SK-N-SH (cell line): Measurements from ENCODE around the gene SPG11. TPM values are rescaled to one million over a fixed set of nuclear protein-coding genes. Genes with fewer than 3 reads are reported as not detected.
A peak's percentile ranks its signal among the peaks of the same experiment; 100 is the strongest.

Source experiments
- EZH2phosphoT487 ChIP-seq: fragments of 200-600 bp; sonication (generic); IDR thresholded peaks from 2 replicates; pipeline ENCODE4 v1.6.1; 2017; ENCODE audit warnings: low read depth, mixed run types, mild to moderate bottlenecking, antibody characterized with exemption, moderate library complexity, borderline replicate concordance
- FOXM1 ChIP-seq: IDR thresholded peaks from 2 replicates; pipeline ENCODE4 v1.4.0; 2012; ENCODE audit warnings: low read depth, mild to moderate bottlenecking
- GABPA ChIP-seq: IDR thresholded peaks from 2 replicates; pipeline ENCODE4 v1.4.0; 2012; ENCODE audit warnings: low read depth, mild to moderate bottlenecking
- GATA2 ChIP-seq: sonication (generic); formaldehyde crosslinking; IDR thresholded peaks from 2 replicates; pipeline ENCODE4 v1.5.0; 2020; ENCODE audit warnings: mild to moderate bottlenecking, missing genetic modification reagents
- MXI1 ChIP-seq: IDR thresholded peaks from 2 replicates; pipeline ENCODE4 v1.6.1; 2012; ENCODE audit warnings: mild to moderate bottlenecking, low read depth, low read length, improper control_type of control experiment
- POLR2AphosphoS5 ChIP-seq: IDR thresholded peaks from 2 replicates; pipeline ENCODE4 v1.6.1; 2012; ENCODE audit warnings: low read depth, low read length
- TCF12 ChIP-seq: IDR thresholded peaks from 2 replicates; pipeline ENCODE4 v1.4.0; 2012
- TEAD4 ChIP-seq: IDR thresholded peaks from 2 replicates; pipeline ENCODE4 v1.4.0; 2012; ENCODE audit warnings: mild to moderate bottlenecking, borderline replicate concordance; ENCODE audit not compliant: insufficient read depth
- YY1 ChIP-seq: IDR thresholded peaks from 2 replicates; pipeline ENCODE4 v1.4.0; 2012; ENCODE audit warnings: low read depth, mild to moderate bottlenecking
- polyA plus RNA-seq, 3 experiments: library from polyadenylated mRNA; depleted of rRNA; stranded (reverse); fragments of >200 nt; gene quantifications; 2 replicates each; pipeline ENCODE4 v1.2.3, GENCODE V29; 2012
- TF ChIP-seq, protein P1 (sequence below): IDR thresholded peaks from 2 replicates; pipeline ENCODE4 v1.4.0; 2012; ENCODE audit warnings: low read depth
- TF ChIP-seq, protein P2 (sequence below): fragments of 150-350 bp; IDR thresholded peaks from 2 replicates; pipeline ENCODE4 v1.6.1; 2016; ENCODE audit warnings: mild to moderate bottlenecking, low read depth, low read length
- TF ChIP-seq, protein P3 (sequence below): IDR thresholded peaks from 2 replicates; pipeline ENCODE4 v1.4.0; 2012; ENCODE audit warnings: low read depth, borderline replicate concordance
- TF ChIP-seq, protein P4 (sequence below): fragments of 150-350 bp; IDR thresholded peaks from 2 replicates; pipeline ENCODE4 v1.6.1; 2017; ENCODE audit warnings: antibody characterized with exemption, low read length, low read depth, borderline replicate concordance
- TF ChIP-seq, protein P5 (sequence below): IDR thresholded peaks from 2 replicates; pipeline ENCODE4 v1.4.0; 2012; ENCODE audit warnings: low read depth, borderline replicate concordance

SPG11 gene
- polyA plus RNA-seq, 1 of the 3 experiments (the other 2 are of a cell fraction) = 36.3 TPM

DNA sequence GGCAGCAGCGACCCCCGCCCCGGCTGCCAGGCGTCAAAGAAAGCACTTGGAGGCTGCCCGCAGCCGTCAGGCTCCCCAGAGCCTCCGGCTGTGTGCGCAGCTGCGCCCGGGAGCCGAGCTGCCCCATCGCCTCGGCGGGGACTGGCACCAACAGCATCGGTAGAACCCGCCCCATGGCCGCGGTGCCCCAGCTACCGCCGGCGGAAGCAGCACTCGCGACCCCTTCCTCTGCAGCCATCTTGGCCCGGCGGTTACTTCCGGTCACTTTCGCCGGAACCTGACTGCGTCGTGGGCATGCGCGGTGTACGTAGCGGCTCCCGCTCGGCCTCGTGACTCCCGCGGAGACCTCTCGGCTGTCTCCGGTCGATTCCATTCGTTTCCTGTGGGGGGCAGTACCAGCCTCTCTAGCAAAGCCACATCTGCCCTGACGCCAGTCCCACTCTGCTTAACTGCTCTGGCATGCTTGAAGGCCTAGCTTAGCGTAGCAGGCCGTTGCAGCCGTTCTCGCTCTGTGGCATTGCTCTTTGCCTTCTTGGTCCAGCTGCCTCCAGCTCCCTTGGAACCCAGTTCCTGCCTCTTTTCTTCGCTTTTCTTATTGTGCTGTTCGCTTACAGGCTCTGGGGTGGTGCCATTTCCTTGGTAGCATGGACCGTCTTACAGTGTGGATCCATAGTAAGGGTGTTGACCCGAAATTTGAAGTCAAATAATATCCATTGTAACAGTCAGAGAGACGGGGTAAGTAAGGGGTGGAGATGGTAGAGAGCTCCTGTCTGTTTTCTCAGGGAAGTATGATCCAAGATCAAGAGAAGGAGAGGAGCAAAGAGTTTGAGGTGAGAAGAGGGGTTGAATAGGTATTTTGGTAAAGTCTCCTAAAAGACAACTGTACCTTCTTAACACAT is at the start of gene SPG11 (continued):
- TF ChIP-seq, protein P1, sequence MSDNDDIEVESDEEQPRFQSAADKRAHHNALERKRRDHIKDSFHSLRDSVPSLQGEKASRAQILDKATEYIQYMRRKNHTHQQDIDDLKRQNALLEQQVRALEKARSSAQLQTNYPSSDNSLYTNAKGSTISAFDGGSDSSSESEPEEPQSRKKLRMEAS = peak; percentile 92
- peak; percentile 93 for TF ChIP-seq POLR2AphosphoS5
- TF ChIP-seq MXI1 = peak; percentile 29; the same call in 1 of the 2 replicates
- no peak for TF ChIP-seq TEAD4
- TF ChIP-seq TCF12 = peak; percentile 24; the same call in 1 of the 2 replicates
- TF ChIP-seq, protein P2, sequence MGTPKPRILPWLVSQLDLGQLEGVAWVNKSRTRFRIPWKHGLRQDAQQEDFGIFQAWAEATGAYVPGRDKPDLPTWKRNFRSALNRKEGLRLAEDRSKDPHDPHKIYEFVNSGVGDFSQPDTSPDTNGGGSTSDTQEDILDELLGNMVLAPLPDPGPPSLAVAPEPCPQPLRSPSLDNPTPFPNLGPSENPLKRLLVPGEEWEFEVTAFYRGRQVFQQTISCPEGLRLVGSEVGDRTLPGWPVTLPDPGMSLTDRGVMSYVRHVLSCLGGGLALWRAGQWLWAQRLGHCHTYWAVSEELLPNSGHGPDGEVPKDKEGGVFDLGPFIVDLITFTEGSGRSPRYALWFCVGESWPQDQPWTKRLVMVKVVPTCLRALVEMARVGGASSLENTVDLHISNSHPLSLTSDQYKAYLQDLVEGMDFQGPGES = no peak; the same call in 1 of the 2 replicates
- TF ChIP-seq, protein P3, sequence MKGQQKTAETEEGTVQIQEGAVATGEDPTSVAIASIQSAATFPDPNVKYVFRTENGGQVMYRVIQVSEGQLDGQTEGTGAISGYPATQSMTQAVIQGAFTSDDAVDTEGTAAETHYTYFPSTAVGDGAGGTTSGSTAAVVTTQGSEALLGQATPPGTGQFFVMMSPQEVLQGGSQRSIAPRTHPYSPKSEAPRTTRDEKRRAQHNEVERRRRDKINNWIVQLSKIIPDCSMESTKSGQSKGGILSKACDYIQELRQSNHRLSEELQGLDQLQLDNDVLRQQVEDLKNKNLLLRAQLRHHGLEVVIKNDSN = peak; percentile 90
- TF ChIP-seq GATA2 (CRISPR knock-in tag) = peak; percentile 3; the same call in 1 of the 2 replicates
- TF ChIP-seq GABPA = peak; percentile 89
- TF ChIP-seq EZH2phosphoT487 = no peak
- no peak for TF ChIP-seq FOXM1
- peak; percentile 96 for TF ChIP-seq YY1
- TF ChIP-seq, protein P4, sequence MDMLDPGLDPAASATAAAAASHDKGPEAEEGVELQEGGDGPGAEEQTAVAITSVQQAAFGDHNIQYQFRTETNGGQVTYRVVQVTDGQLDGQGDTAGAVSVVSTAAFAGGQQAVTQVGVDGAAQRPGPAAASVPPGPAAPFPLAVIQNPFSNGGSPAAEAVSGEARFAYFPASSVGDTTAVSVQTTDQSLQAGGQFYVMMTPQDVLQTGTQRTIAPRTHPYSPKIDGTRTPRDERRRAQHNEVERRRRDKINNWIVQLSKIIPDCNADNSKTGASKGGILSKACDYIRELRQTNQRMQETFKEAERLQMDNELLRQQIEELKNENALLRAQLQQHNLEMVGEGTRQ = peak; percentile 64; the same call in 1 of the 2 replicates
- TF ChIP-seq, protein P5, sequence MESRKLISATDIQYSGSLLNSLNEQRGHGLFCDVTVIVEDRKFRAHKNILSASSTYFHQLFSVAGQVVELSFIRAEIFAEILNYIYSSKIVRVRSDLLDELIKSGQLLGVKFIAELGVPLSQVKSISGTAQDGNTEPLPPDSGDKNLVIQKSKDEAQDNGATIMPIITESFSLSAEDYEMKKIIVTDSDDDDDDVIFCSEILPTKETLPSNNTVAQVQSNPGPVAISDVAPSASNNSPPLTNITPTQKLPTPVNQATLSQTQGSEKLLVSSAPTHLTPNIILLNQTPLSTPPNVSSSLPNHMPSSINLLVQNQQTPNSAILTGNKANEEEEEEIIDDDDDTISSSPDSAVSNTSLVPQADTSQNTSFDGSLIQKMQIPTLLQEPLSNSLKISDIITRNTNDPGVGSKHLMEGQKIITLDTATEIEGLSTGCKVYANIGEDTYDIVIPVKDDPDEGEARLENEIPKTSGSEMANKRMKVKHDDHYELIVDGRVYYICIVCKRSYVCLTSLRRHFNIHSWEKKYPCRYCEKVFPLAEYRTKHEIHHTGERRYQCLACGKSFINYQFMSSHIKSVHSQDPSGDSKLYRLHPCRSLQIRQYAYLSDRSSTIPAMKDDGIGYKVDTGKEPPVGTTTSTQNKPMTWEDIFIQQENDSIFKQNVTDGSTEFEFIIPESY = 0 out of 2 replicates have a peak, but pooled peaks have one; percentile 32
